ENCODE results near the gene HOXD9. TPM values are rescaled to one million over a fixed set of nuclear protein-coding genes. Genes with fewer than 3 reads are reported as not detected.

HOXD9 gene
- total and polyA plus RNA-seq, 2 of the 8 experiments (the other 6 are each of a cell fraction or from before 2014, with no cell fraction given), result not detected

GRCh38 chr2:176137906-176138305, 15.4 kb downstream of the HOXD9 start:
- Histone ChIP-seq H3K9me3 (ENCODE audit: insufficient read depth in 2 of 2, low read depth in 1 of 2, low read length in 1 of 2) (no peaks in the 10 kb centered on the region), H3K36me3 (ENCODE audit: control insufficient read depth in 2 of 4, insufficient read depth in 4 of 4, low read length in 3 of 4) (peaks cover 0 to 12% (median 0%) of the 10 kb centered on the region in 4 experiments; a peak in 1 of 8 replicates), H3K4me2 (ENCODE audit: insufficient read depth in 1 of 2, low read depth in 2 of 2, low read length in 2 of 2) (no peak overlapping the region), H2BK120ac (replicated peaks; ENCODE audit: low read depth, low read length) (no peak overlapping the region), H3K4ac (replicated peaks; ENCODE audit: insufficient read length, low read depth, low read length) (no peak overlapping the region), H3K14ac (ENCODE audit: insufficient read length) (no peak overlapping the region), H4K8ac (ENCODE audit: extremely low read depth, insufficient read depth, low read length) (no peak overlapping the region), H3K23ac (ENCODE audit: insufficient read length) (no peak overlapping the region), H3K4me3 (ENCODE audit: extremely low read depth in 1 of 4, insufficient read depth in 2 of 4, low read depth in 3 of 4, low read length in 4 of 4) (no peak overlapping the region), H3K27ac (ENCODE audit: low read depth, low read length) (no peak overlapping the region), H4K5ac (ENCODE audit: insufficient read length, low read depth, low read length) (no peak overlapping the region), H2AK5ac (ENCODE audit: low read depth, low read length) (no peak overlapping the region), H3K18ac (ENCODE audit: extremely low read depth, low read length) (no peak overlapping the region), H3K4me1 (replicated peaks in 1 of 4; ENCODE audit: control insufficient read depth in 3 of 4, insufficient read depth in 4 of 4, low read length in 3 of 4) (peaks cover 0 to 9% (median 4%) of the 10 kb centered on the region in 4 experiments; a peak in 5 of 7 replicates), H3K79me2 (ENCODE audit: control insufficient read depth in 1 of 2, insufficient read depth in 2 of 2, low read length in 2 of 2) (no peaks in the 10 kb centered on the region), H2BK15ac (ENCODE audit: low read length) (no peak overlapping the region), H2AFZ (ENCODE audit: low read length) (no peak overlapping the region), H3K79me1 (ENCODE audit: low read depth, low read length) (no peaks in the 10 kb centered on the region), H3K27me3 (replicated peaks in 1 of 4; ENCODE audit: control insufficient read depth in 3 of 4, extremely low read depth in 1 of 4, insufficient read depth in 3 of 4, low read length in 3 of 4) (peaks cover 85 to 100% (median 97%) of the 10 kb centered on the region in 4 experiments), H3K9ac (replicated peaks in 1 of 4; ENCODE audit: extremely low read depth in 1 of 4, low read depth in 3 of 4, low read length in 3 of 4) (no peak overlapping the region), H3K23me2 (ENCODE audit: low read depth, low read length) (peaks cover 3% of the 10 kb centered on the region; the same call in 1 of the 2 replicates), H3K56ac (replicated peaks; ENCODE audit: insufficient read length, low read depth, low read length) (no peak overlapping the region), H2BK20ac (ENCODE audit: low read length) (no peak overlapping the region), H2BK5ac (ENCODE audit: low read depth, low read length) (no peak overlapping the region), H4K91ac (replicated peaks; ENCODE audit: insufficient read length, low read length) (no peak overlapping the region), H2BK12ac (ENCODE audit: low read depth, low read length) (no peak overlapping the region), H4K20me1 (replicated peaks in 1 of 2; ENCODE audit: control insufficient read depth in 1 of 2, insufficient read depth in 2 of 2, low read length in 2 of 2) (peaks cover 4 to 25% of the 10 kb centered on the region in 2 experiments)
- DNase-seq (ENCODE audit: low read depth in 1 of 2, low spot score in 2 of 2), result no peak
- ChIA-PET POLR2A (ENCODE audit: partially characterized antibody) (no interaction called here), CTCF (ENCODE audit: partially characterized antibody) (interaction anchor here (0.7 to 10.0 kb wide), 13 partner anchors 10 to 677 kb away, joined by 3 to 111 read pairs (median 5); partner anchors contain the start of gene HOXD4)
- TF ChIP-seq NANOG (IDR thresholded peaks at IDR 0.05; ENCODE audit: insufficient read depth, low read depth, low read length, poor library complexity, severe bottlenecking) (no peak), TCF12 (IDR thresholded peaks at IDR 0.05; ENCODE audit: low read depth, low read length) (no peak), POU5F1 (IDR thresholded peaks at IDR 0.05; ENCODE audit: low read depth, low read length) (no peak), RNF2 (IDR thresholded peaks at IDR 0.05; ENCODE audit: borderline replicate concordance, low read depth, low read length, missing control alignments, poor library complexity, severe bottlenecking) (no peak), RAD21 (IDR thresholded peaks at IDR 0.05 in 1 of 2, conservative IDR thresholded peaks at IDR 0.05 in 1 of 2; ENCODE audit: low read depth in 2 of 2, low read length in 2 of 2) (no peak), EGR1 (IDR thresholded peaks at IDR 0.05; ENCODE audit: borderline replicate concordance, low read depth, low read length) (no peak), CHD1 (IDR thresholded peaks at IDR 0.05; ENCODE audit: low read depth, low read length) (no peak), TBP (IDR thresholded peaks at IDR 0.05; ENCODE audit: low read depth, low read length) (no peak), FOSL1 (IDR thresholded peaks at IDR 0.05; ENCODE audit: insufficient read depth, low read depth, low read length) (no peak), POLR2A (IDR thresholded peaks at IDR 0.05; ENCODE audit: control extremely low read depth in 1 of 2, low read depth in 2 of 2, low read length in 2 of 2) (no peak)
- TF ChIP-seq, protein P1, sequence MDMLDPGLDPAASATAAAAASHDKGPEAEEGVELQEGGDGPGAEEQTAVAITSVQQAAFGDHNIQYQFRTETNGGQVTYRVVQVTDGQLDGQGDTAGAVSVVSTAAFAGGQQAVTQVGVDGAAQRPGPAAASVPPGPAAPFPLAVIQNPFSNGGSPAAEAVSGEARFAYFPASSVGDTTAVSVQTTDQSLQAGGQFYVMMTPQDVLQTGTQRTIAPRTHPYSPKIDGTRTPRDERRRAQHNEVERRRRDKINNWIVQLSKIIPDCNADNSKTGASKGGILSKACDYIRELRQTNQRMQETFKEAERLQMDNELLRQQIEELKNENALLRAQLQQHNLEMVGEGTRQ (IDR thresholded peaks at IDR 0.05; ENCODE audit: low read length), result no peak
- 65% methylated on average over 8 of the region's 8 CpGs; no CpG with 5 or more reads in 1 of the 2 experiments for WGBS, 2 experiments (ENCODE audit: extremely low coverage in 1 of 2, insufficient coverage in 1 of 2, insufficient read length in 1 of 2, insufficient replicate concordance in 2 of 2, low coverage in 1 of 2, low lambda C conversion rate in 2 of 2, missing lambda C conversion rate in 1 of 2)
- no peak for FAIRE-seq
